H1 (cell line): ENCODE results near the gene DYRK2. TPM values are rescaled to one million over a fixed set of nuclear protein-coding genes. Genes with fewer than 3 reads are reported as not detected.

ENCODE experiments used
- CTCF ChIA-PET: fragments of 300-600 bp; sonication (Branson Sonifier 250); formaldehyde crosslinking; loops from one replicate; lab custom pipeline; 2021; ENCODE audit not compliant: partially characterized antibody; lab: Charles Lee
- POLR2A ChIA-PET: fragments of 300-600 bp; sonication (Branson Sonifier 250); formaldehyde crosslinking; loops from one replicate; lab custom pipeline; 2021; ENCODE audit warnings: inconsistent platforms; ENCODE audit not compliant: partially characterized antibody; lab: Charles Lee
- DNase-seq, 2 experiments: peaks; one replicate each; pipeline versions ENCODE4 v3.0.0 to v3.0.0-alpha.2; 2010 to 2022; ENCODE audit warnings: low spot score in 2 of 2, low read depth in 1 of 2, mixed read lengths in 1 of 2
- FAIRE-seq: peaks from 2 replicates; lab custom pipeline; 2011; peaks lifted over from hg19 to GRCh38; lab: Jason Lieb, UNC
- H2AFZ ChIP-seq: 2 replicates; pipeline ENCODE4 v1.8.1; 2012; ENCODE audit warnings: low read length, inconsistent platforms
- H2AK5ac ChIP-seq: 2 replicates; pipeline ENCODE4 v1.6.1; 2013; ENCODE audit warnings: low read depth, low read length
- H2BK120ac ChIP-seq: replicated peaks from 2 replicates; pipeline ENCODE3; 2013; ENCODE audit warnings: low read depth, low read length, inconsistent platforms
- H2BK12ac ChIP-seq: 2 replicates; pipeline ENCODE4 v1.6.1; 2013; ENCODE audit warnings: low read depth, low read length
- H2BK15ac ChIP-seq: 2 replicates; pipeline ENCODE4 v1.6.1; 2013; ENCODE audit warnings: low read length
- H2BK20ac ChIP-seq: 2 replicates; pipeline ENCODE4 v1.6.1; 2013; ENCODE audit warnings: low read length
- H2BK5ac ChIP-seq: 2 replicates; pipeline ENCODE4 v1.6.1; 2013; ENCODE audit warnings: low read depth, low read length
- H3K14ac ChIP-seq: 2 replicates; pipeline ENCODE4 v1.6.1; 2013; ENCODE audit warnings: inconsistent platforms; ENCODE audit not compliant: insufficient read length
- H3K18ac ChIP-seq: 2 replicates; pipeline ENCODE4 v1.6.1; 2013; ENCODE audit warnings: low read length; ENCODE audit errors: extremely low read depth
- H3K23ac ChIP-seq: 2 replicates; pipeline ENCODE4 v1.6.1; 2013; ENCODE audit warnings: inconsistent platforms; ENCODE audit not compliant: insufficient read length
- H3K23me2 ChIP-seq: 2 replicates; pipeline ENCODE4 v1.6.1; 2013; ENCODE audit warnings: low read depth, low read length
- H3K27ac ChIP-seq: 2 replicates; pipeline ENCODE4 v1.6.1; 2011; ENCODE audit warnings: low read depth, low read length, inconsistent platforms
- H3K27me3 ChIP-seq, 4 experiments: replicated peaks in 1 of 4; 1 replicate in 1 of 4; 2 replicates in 3 of 4; pipeline versions ENCODE4 v1.6.1 to v1.8.1; 2011 to 2013; ENCODE audit warnings: low read length in 3 of 4, mild to moderate bottlenecking in 3 of 4, inconsistent platforms in 2 of 4, mixed read lengths in 2 of 4, moderate library complexity in 1 of 4; ENCODE audit not compliant: control insufficient read depth in 3 of 4, insufficient read depth in 3 of 4; ENCODE audit errors: extremely low read depth in 1 of 4
- H3K36me3 ChIP-seq, 4 experiments: 2 replicates each; pipeline versions ENCODE4 v1.6.1 to v1.8.1; 2011 to 2013; ENCODE audit warnings: mild to moderate bottlenecking in 4 of 4, low read length in 3 of 4, moderate library complexity in 2 of 4, control low read depth in 1 of 4, inconsistent platforms in 1 of 4; ENCODE audit not compliant: insufficient read depth in 4 of 4, control insufficient read depth in 2 of 4
- H3K4ac ChIP-seq: replicated peaks from 2 replicates; pipeline ENCODE3; 2013; ENCODE audit warnings: low read length, low read depth, mixed read lengths, inconsistent platforms; ENCODE audit not compliant: insufficient read length
- H3K4me1 ChIP-seq, 4 experiments: replicated peaks in 1 of 4; 1 replicate in 1 of 4; 2 replicates in 3 of 4; pipeline versions ENCODE4 v1.6.1 to v1.8.1; 2011 to 2013; ENCODE audit warnings: low read length in 3 of 4, inconsistent platforms in 2 of 4, mixed read lengths in 1 of 4; ENCODE audit not compliant: insufficient read depth in 4 of 4, control insufficient read depth in 3 of 4
- H3K4me2 ChIP-seq, 2 experiments: 2 replicates each; pipeline versions ENCODE4 v1.6.1 to v1.8.1; 2011 to 2013; ENCODE audit warnings: low read depth in 2 of 2, low read length in 2 of 2, control low read depth in 1 of 2, inconsistent platforms in 1 of 2, mild to moderate bottlenecking in 1 of 2; ENCODE audit not compliant: insufficient read depth in 1 of 2
- H3K4me3 ChIP-seq, 4 experiments: fragments of 200-600, 300-600 bp in 1 of 4; sonication (generic), shearing (Covaris generic), sonication (Bioruptor Twin) in 1 of 4; 2 replicates each; pipeline versions ENCODE4 v1.5.1 to v1.8.1; 2011 to 2016; ENCODE audit warnings: low read length in 4 of 4, low read depth in 3 of 4, control low read depth in 2 of 4, inconsistent platforms in 2 of 4, mild to moderate bottlenecking in 2 of 4, mixed read lengths in 1 of 4, moderate library complexity in 1 of 4; ENCODE audit not compliant: insufficient read depth in 2 of 4; ENCODE audit errors: extremely low read depth in 1 of 4
- H3K56ac ChIP-seq: replicated peaks from 2 replicates; pipeline ENCODE3; 2013; ENCODE audit warnings: low read depth, mild to moderate bottlenecking, mixed read lengths, low read length, inconsistent platforms; ENCODE audit not compliant: insufficient read length
- H3K79me1 ChIP-seq: 2 replicates; pipeline ENCODE4 v1.6.1; 2013; ENCODE audit warnings: low read depth, low read length, control low read depth
- H3K79me2 ChIP-seq, 2 experiments: 2 replicates each; pipeline versions ENCODE4 v1.6.1 to v1.8.1; 2012 to 2013; ENCODE audit warnings: low read length in 2 of 2, mild to moderate bottlenecking in 2 of 2, inconsistent platforms in 1 of 2; ENCODE audit not compliant: insufficient read depth in 2 of 2, control insufficient read depth in 1 of 2
- H3K9ac ChIP-seq, 4 experiments: replicated peaks in 1 of 4; 1 replicate in 1 of 4; 2 replicates in 3 of 4; pipeline versions ENCODE4 v1.6.1 to v1.8.1; 2011 to 2013; ENCODE audit warnings: low read depth in 3 of 4, low read length in 3 of 4, control low read depth in 2 of 4, mild to moderate bottlenecking in 2 of 4, moderate library complexity in 2 of 4, inconsistent platforms in 1 of 4; ENCODE audit errors: extremely low read depth in 1 of 4
- H3K9me3 ChIP-seq, 2 experiments: 2 replicates each; pipeline versions ENCODE4 v1.6.1 to v1.8.1; 2012 to 2013; ENCODE audit warnings: mild to moderate bottlenecking in 2 of 2, moderate library complexity in 2 of 2, control low read depth in 1 of 2, inconsistent platforms in 1 of 2, low read depth in 1 of 2, low read length in 1 of 2, mixed read lengths in 1 of 2; ENCODE audit not compliant: insufficient read depth in 2 of 2
- H4K20me1 ChIP-seq, 2 experiments: replicated peaks in 1 of 2; 2 replicates each; pipeline versions ENCODE3 to v1.8.1; 2011 to 2013; ENCODE audit warnings: inconsistent platforms in 2 of 2, low read length in 2 of 2, mild to moderate bottlenecking in 1 of 2; ENCODE audit not compliant: insufficient read depth in 2 of 2, control insufficient read depth in 1 of 2
- H4K5ac ChIP-seq: 2 replicates; pipeline ENCODE4 v1.6.1; 2013; ENCODE audit warnings: low read length, low read depth, mixed read lengths, inconsistent platforms; ENCODE audit not compliant: insufficient read length
- H4K8ac ChIP-seq: 2 replicates; pipeline ENCODE4 v1.8.0; 2013; ENCODE audit warnings: mild to moderate bottlenecking, moderate library complexity, low read length, inconsistent platforms; ENCODE audit not compliant: insufficient read depth; ENCODE audit errors: extremely low read depth
- H4K91ac ChIP-seq: replicated peaks from 2 replicates; pipeline ENCODE3; 2013; ENCODE audit warnings: low read length, mixed read lengths, inconsistent platforms; ENCODE audit not compliant: insufficient read length
- BRCA1 ChIP-seq: IDR thresholded peaks from 2 replicates; pipeline ENCODE4 v1.6.1; 2012; ENCODE audit warnings: low read depth, low read length, improper control_type of control experiment
- CEBPB ChIP-seq: IDR thresholded peaks from 2 replicates; pipeline ENCODE4 v1.6.1; 2012; ENCODE audit warnings: low read depth, low read length
- CTBP2 ChIP-seq: IDR thresholded peaks from 2 replicates; pipeline ENCODE4 v1.7.0; 2011; ENCODE audit warnings: borderline replicate concordance, mild to moderate bottlenecking, moderate library complexity, mixed read lengths, low read length; ENCODE audit not compliant: insufficient read depth, insufficient read length
- E2F6 ChIP-seq: IDR thresholded peaks from 2 replicates; pipeline ENCODE4 v1.6.1; 2012; ENCODE audit warnings: inconsistent platforms
- SIX5 ChIP-seq: IDR thresholded peaks from 2 replicates; pipeline ENCODE4 v1.6.1; 2011; ENCODE audit warnings: mild to moderate bottlenecking, low read depth, low read length
- WGBS, 2 experiments: shearing (Covaris generic) in 1 of 2; methylation state at CpG; one replicate each; pipeline versions ENCODE4 v1.1.6 to v1.1.7; 2013 to 2015; ENCODE audit warnings: low lambda C conversion rate in 2 of 2, mixed read lengths in 2 of 2, inconsistent platforms in 1 of 2, low coverage in 1 of 2, missing lambda C conversion rate in 1 of 2; ENCODE audit not compliant: insufficient replicate concordance in 2 of 2, insufficient coverage in 1 of 2, insufficient read length in 1 of 2; ENCODE audit errors: extremely low coverage in 1 of 2, missing lambda C conversion rate in 1 of 2; 5-methylcytosine and 5-hydroxymethylcytosine counted together
- polyA plus RNA-seq, 7 experiments: library from polyadenylated mRNA; depleted of rRNA in 3 of 7; stranded (reverse) in 5 of 7; unstranded in 2 of 7; fragments of >200 nt in 5 of 7; fragments of 200-250 nt in 2 of 7; gene quantifications; 1 replicate in 5 of 7; 2 replicates in 1 of 7; 4 replicates in 1 of 7; pipeline versions ENCODE4 v1.2.1 to v1.2.3, GENCODE V29; 2011 to 2013; ENCODE audit warnings: missing spikeins in 2 of 7, mixed read lengths in 2 of 7
- total RNA-seq: library from RNA; stranded (reverse); fragmentation: NEBNext Ultra II Directional; extraction: Animal tissue kit (Norgen Biotek cat#: 25700); gene quantifications from 2 replicates; pipeline ENCODE4 v1.2.1, GENCODE V29; 2021

Gene DYRK2
- total and polyA plus RNA-seq, 2 of the 8 experiments (the other 6 are each of a cell fraction or from before 2014, with no cell fraction given), result 11.2 to 31.6 TPM

DNA sequence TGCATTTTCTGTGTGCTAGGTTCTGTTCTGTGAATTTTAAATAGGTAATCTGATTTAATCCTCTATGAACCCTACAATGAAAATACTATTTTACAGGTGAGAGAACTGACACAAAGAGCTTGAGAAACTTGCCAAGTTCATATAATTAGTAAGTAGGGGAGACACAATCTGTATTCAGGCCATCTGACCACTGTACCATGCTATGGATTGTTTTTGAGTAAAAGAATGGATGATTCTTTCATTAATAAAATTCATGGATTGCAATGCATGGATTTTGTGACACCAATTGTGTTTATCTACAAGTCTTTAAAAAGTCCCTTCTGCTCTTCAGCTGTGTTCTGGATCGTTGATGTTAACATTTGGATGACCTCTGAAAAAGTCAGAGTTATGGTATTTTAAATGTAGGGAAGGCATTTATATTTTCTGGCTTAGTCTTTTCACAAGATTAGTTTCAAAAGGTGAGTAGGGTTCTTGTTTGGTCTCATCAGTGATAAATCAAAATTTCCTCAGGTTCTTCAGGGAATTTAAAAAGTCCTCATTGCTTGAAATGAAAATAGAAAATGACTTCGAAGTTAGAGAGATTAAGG is 15.4 kb upstream of the DYRK2 start:
- ChIA-PET POLR2A (interaction anchor here (3.7 kb wide), 1 partner anchor 15 kb away, joined by 12 read pairs; the partner anchor contains the start of gene DYRK2), CTCF (interaction anchor here (0.6 to 1.5 kb wide), 4 partner anchors 8 to 282 kb away, joined by 3 to 5 read pairs (median 3); no protein-coding TSS in a partner anchor)
- TF ChIP-seq E2F6 (no peak), CEBPB (no peak), CTBP2 (no peak), SIX5 (no peak), BRCA1 (no peak)
- H2BK120ac ChIP-seq, result no peak overlapping the region
- H4K91ac ChIP-seq, result no peak overlapping the region
- H3K4me3 ChIP-seq, result no peak overlapping the region
- H3K79me2 ChIP-seq, result no peaks in the 10 kb centered on the region
- DNase-seq (no peak), FAIRE-seq (no peak)
- H3K9me3 ChIP-seq, result no peaks in the 10 kb centered on the region
- H2BK15ac ChIP-seq, result no peak overlapping the region
- no peak overlapping the region for H2AFZ ChIP-seq
- H2BK20ac ChIP-seq, result no peak overlapping the region
- no peaks in the 10 kb centered on the region for H3K36me3 ChIP-seq
- H3K4me2 ChIP-seq, result no peak overlapping the region
- no peaks in the 10 kb centered on the region for H4K20me1 ChIP-seq
- H3K23ac ChIP-seq, result no peak overlapping the region
- H2BK5ac ChIP-seq, result no peak overlapping the region
- no peak overlapping the region for H3K9ac ChIP-seq
- H4K5ac ChIP-seq, result no peak overlapping the region
- H2BK12ac ChIP-seq, result no peak overlapping the region
- H3K18ac ChIP-seq, result no peak overlapping the region
- H3K27ac ChIP-seq, result no peak overlapping the region
- H3K27me3 ChIP-seq, result no peaks in the 10 kb centered on the region
- no peak overlapping the region for H3K14ac ChIP-seq
- H4K8ac ChIP-seq, result no peak overlapping the region
- no peak overlapping the region for H2AK5ac ChIP-seq
- 93% methylated on average over 2 of the region's 2 CpGs; no CpG with 5 or more reads in 1 of the 2 experiments for WGBS, 2 experiments
- no peaks in the 10 kb centered on the region for H3K23me2 ChIP-seq
- H3K4ac ChIP-seq, result no peak overlapping the region
- H3K79me1 ChIP-seq, result no peaks in the 10 kb centered on the region
- H3K4me1 ChIP-seq, result peaks cover 0 to 16% (median 10%) of the 10 kb centered on the region in 4 experiments; a peak in 5 of 7 replicates
- H3K56ac ChIP-seq, result no peak overlapping the region
